Esophagus (tissue), 2 donors: ENCODE data around the gene ENTPD5. TPM values are rescaled to one million over a fixed set of nuclear protein-coding genes. Genes with fewer than 3 reads are reported as not detected.
A peak's percentile ranks its signal among the peaks of the same experiment; 100 is the strongest.

Experiments used
- H3K27ac ChIP-seq, 2 donors: one replicate each; pipeline ENCODE4 v1.5.1; 2013; ENCODE audit warnings: low read depth in 2 of 2, mild to moderate bottlenecking in 2 of 2, inconsistent platforms in 1 of 2, low read length in 1 of 2, moderate library complexity in 1 of 2
- H3K27me3 ChIP-seq, 2 donors: one replicate each; pipeline ENCODE4 v1.6.1; 2013; ENCODE audit warnings: low read length in 2 of 2, control low read depth in 1 of 2, mild to moderate bottlenecking in 1 of 2; ENCODE audit not compliant: insufficient read depth in 2 of 2, control insufficient read depth in 1 of 2
- H3K36me3 ChIP-seq, 2 donors: one replicate each; pipeline ENCODE4 v1.6.1; 2013; ENCODE audit warnings: low read length in 1 of 2; ENCODE audit not compliant: control insufficient read depth in 2 of 2, insufficient read depth in 2 of 2
- H3K4me1 ChIP-seq, 2 donors: one replicate each; pipeline ENCODE4 v1.6.1; 2013; ENCODE audit warnings: low read length in 1 of 2; ENCODE audit not compliant: control insufficient read depth in 2 of 2, insufficient read depth in 2 of 2
- H3K4me3 ChIP-seq, 2 donors: one replicate each; pipeline ENCODE4 v1.5.1; 2013; ENCODE audit warnings: low read length in 2 of 2, mild to moderate bottlenecking in 2 of 2, low read depth in 1 of 2, moderate library complexity in 1 of 2
- H3K9me3 ChIP-seq, 2 donors: one replicate each; pipeline ENCODE4 v1.6.1; 2013; ENCODE audit warnings: mild to moderate bottlenecking in 2 of 2, low read depth in 1 of 2, low read length in 1 of 2, moderate library complexity in 1 of 2; ENCODE audit not compliant: control insufficient read depth in 2 of 2, insufficient read depth in 1 of 2
- WGBS, 2 donors: extraction: QIAGEN DNeasy Blood & Tissue Kit; methylation state at CpG; one replicate each; pipeline ENCODE4 v1.1.7; 2013; 5-methylcytosine and 5-hydroxymethylcytosine counted together
- polyA plus RNA-seq, 2 donors: library from polyadenylated mRNA; stranded (reverse); fragments of 200-250 nt; gene quantifications; one replicate each; pipeline ENCODE4 v1.2.3, GENCODE V29; 2013
- donor health status: healthy with polysubstance abuse.
- donor health status: Bipolar disorder and iron deficiency.

Gene ENTPD5
- 1 to 10 TPM; 8.1 to 8.3 TPM for polyA plus RNA-seq

- WGBS, 2 donors: 0% methylated on average over 80 to 93 of the region's 93 CpGs
- Histone ChIP-seq H3K9me3 (no peaks in the 10 kb centered on the region), H3K36me3 (no peaks in the 10 kb centered on the region), H3K4me1 (no peaks in the 10 kb centered on the region), H3K27me3 (no peaks in the 10 kb centered on the region), H3K4me3 (peak within 1 kb of the TSS; percentile 63 to 71), H3K27ac (peak within 1 kb of the TSS; percentile 93 to 97)
Measured at GRCh38 chr14:74018586-74019407, at the start of gene ENTPD5, which contains the start of gene BBOF1. ENTPD5 (minus strand) TSS chr14:74019288; CDS start chr14:73988102, 31,186 bp downstream. BBOF1 (plus strand) TSS chr14:74019349; CDS start chr14:74019479, 130 bp downstream.

GRCh38 chr14:74065746-74066575, 46.9 kb upstream of the ENTPD5 start:
- no peaks in the 10 kb centered on the region for H3K27me3 ChIP-seq
- no peaks in the 10 kb centered on the region for H3K4me1 ChIP-seq
- peaks cover 0 to 6% of the 10 kb centered on the region in 2 donors for H3K36me3 ChIP-seq
- 73 to 84% methylated on average over 3 of the region's 3 CpGs for WGBS, 2 donors
- H3K4me3 ChIP-seq: no peak overlapping the region
- no peak overlapping the region for H3K27ac ChIP-seq
- no peaks in the 10 kb centered on the region for H3K9me3 ChIP-seq

- Histone ChIP-seq H3K36me3 (peaks cover 0 to 4% of the 10 kb centered on the region in 2 donors), H3K27ac (no peak overlapping the region), H3K4me1 (no peaks in the 10 kb centered on the region), H3K27me3 (no peaks in the 10 kb centered on the region), H3K4me3 (no peak overlapping the region), H3K9me3 (no peaks in the 10 kb centered on the region)
- 87 to 89% methylated on average over 3 of the region's 3 CpGs for WGBS, 2 donors
Measured at GRCh38 chr14:74064883-74065282, 45.8 kb upstream of the ENTPD5 start.

GRCh38 chr14:74064426-74064825, 45.3 kb upstream of the ENTPD5 start:
- Histone ChIP-seq H3K4me3 (no peak overlapping the region), H3K4me1 (no peaks in the 10 kb centered on the region), H3K27me3 (no peaks in the 10 kb centered on the region), H3K27ac (no peak overlapping the region), H3K9me3 (no peaks in the 10 kb centered on the region), H3K36me3 (peaks cover 0 to 4% of the 10 kb centered on the region in 2 donors)

GRCh38 chr14:74062809-74063150, 43.7 kb upstream of the ENTPD5 start:
- Histone ChIP-seq H3K36me3 (peaks cover 0 to 4% of the 10 kb centered on the region in 2 donors), H3K4me3 (no peak overlapping the region), H3K9me3 (no peaks in the 10 kb centered on the region), H3K27ac (no peak overlapping the region), H3K27me3 (no peaks in the 10 kb centered on the region), H3K4me1 (no peaks in the 10 kb centered on the region)
- WGBS, 2 donors: 88 to 90% methylated on average over 2 of the region's 2 CpGs

- H3K27ac ChIP-seq: no peak overlapping the region
- H3K4me1 ChIP-seq: no peaks in the 10 kb centered on the region
- no peaks in the 10 kb centered on the region for H3K9me3 ChIP-seq
- 67 to 68% methylated on average over 3 of the region's 3 CpGs for WGBS, 2 donors
- H3K27me3 ChIP-seq: no peaks in the 10 kb centered on the region
- no peak overlapping the region for H3K4me3 ChIP-seq
- no peaks in the 10 kb centered on the region for H3K36me3 ChIP-seq
Measured at GRCh38 chr14:74049876-74050495, 30.9 kb upstream of the ENTPD5 start.

DNA sequence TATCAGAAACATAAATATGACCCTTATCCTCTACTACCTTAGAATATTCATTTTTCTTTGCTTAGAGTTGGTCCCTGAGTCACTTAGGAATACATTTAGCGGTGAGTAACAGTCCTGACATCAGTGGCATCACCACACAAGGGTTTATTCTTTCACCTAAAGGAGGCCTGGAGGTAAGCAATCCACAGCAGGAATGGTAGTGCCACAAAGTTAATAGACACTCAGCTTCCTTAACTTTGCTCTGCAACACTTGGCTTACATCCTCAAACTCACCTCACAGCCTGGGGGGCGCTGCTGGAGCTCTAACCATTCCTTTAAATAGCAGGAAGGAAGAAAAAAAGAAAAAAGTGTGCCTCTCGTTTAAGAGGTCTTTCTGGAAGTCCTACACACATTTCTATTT, 29.2 kb upstream of the ENTPD5 start:
- WGBS, 2 donors: 57 to 72% methylated on average over 3 of the region's 3 CpGs
- Histone ChIP-seq H3K4me1 (no peaks in the 10 kb centered on the region), H3K36me3 (no peaks in the 10 kb centered on the region), H3K27me3 (no peaks in the 10 kb centered on the region), H3K9me3 (no peaks in the 10 kb centered on the region), H3K4me3 (no peak overlapping the region), H3K27ac (no peak overlapping the region)

- H3K9me3 ChIP-seq: no peaks in the 10 kb centered on the region
- WGBS, 2 donors: 95 to 97% methylated on average over 4 of the region's 4 CpGs
- no peaks in the 10 kb centered on the region for H3K4me1 ChIP-seq
- H3K27me3 ChIP-seq: no peaks in the 10 kb centered on the region
- H3K4me3 ChIP-seq: no peak overlapping the region
- H3K36me3 ChIP-seq: no peaks in the 10 kb centered on the region
- H3K27ac ChIP-seq: no peak overlapping the region
Measured at GRCh38 chr14:74045522-74045921, 26.4 kb upstream of the ENTPD5 start.

GRCh38 chr14:74042296-74042695, 23.2 kb upstream of the ENTPD5 start:
- Histone ChIP-seq H3K36me3 (no peaks in the 10 kb centered on the region), H3K9me3 (no peaks in the 10 kb centered on the region), H3K4me1 (no peaks in the 10 kb centered on the region), H3K27me3 (no peaks in the 10 kb centered on the region), H3K27ac (no peak overlapping the region), H3K4me3 (no peak overlapping the region)
- WGBS, 2 donors: 53 to 66% methylated on average over 2 of the region's 2 CpGs
